ENCODE measurements around the gene ARL15.

Gene ARL15

DNA sequence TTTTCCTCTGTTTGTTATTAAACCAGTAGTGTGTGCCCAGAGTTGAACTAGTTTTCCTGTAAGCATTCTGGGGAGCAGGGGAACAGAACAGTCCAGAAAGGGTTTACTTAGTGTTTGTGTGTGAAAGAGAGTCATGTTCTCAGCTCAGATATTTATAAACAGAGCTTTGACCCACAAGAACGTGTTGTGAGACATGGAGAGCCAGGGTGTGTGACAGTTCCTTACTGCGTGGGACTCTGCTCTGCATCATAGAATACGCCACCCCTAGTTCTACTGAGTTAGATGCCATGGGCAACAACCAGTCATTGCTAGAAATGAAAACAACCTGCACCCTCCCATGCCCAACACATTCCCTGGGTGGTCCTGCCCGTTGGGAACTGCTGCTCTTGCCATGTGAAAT, 419.2 kb downstream of the ARL15 start:
- DNase-seq (ENCODE audit: low read depth) = no peak
- H3K4me3 ChIP-seq (ENCODE audit: low read depth, low read length) = no peak overlapping the region
- TF ChIP-seq, protein P1, sequence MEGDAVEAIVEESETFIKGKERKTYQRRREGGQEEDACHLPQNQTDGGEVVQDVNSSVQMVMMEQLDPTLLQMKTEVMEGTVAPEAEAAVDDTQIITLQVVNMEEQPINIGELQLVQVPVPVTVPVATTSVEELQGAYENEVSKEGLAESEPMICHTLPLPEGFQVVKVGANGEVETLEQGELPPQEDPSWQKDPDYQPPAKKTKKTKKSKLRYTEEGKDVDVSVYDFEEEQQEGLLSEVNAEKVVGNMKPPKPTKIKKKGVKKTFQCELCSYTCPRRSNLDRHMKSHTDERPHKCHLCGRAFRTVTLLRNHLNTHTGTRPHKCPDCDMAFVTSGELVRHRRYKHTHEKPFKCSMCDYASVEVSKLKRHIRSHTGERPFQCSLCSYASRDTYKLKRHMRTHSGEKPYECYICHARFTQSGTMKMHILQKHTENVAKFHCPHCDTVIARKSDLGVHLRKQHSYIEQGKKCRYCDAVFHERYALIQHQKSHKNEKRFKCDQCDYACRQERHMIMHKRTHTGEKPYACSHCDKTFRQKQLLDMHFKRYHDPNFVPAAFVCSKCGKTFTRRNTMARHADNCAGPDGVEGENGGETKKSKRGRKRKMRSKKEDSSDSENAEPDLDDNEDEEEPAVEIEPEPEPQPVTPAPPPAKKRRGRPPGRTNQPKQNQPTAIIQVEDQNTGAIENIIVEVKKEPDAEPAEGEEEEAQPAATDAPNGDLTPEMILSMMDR (IDR thresholded peaks at IDR 0.05; ENCODE audit: low read depth, low read length) = no peak
- no peak for TF ChIP-seq POLR2A (IDR thresholded peaks at IDR 0.05; ENCODE audit: extremely low read depth, insufficient read length)
- TF ChIP-seq, protein P2, sequence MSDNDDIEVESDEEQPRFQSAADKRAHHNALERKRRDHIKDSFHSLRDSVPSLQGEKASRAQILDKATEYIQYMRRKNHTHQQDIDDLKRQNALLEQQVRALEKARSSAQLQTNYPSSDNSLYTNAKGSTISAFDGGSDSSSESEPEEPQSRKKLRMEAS (IDR thresholded peaks at IDR 0.05; ENCODE audit: low read depth, low read length) = no peak
- no peak for TF ChIP-seq MYC (IDR thresholded peaks at IDR 0.05; ENCODE audit: low read depth, low read length)

DNA sequence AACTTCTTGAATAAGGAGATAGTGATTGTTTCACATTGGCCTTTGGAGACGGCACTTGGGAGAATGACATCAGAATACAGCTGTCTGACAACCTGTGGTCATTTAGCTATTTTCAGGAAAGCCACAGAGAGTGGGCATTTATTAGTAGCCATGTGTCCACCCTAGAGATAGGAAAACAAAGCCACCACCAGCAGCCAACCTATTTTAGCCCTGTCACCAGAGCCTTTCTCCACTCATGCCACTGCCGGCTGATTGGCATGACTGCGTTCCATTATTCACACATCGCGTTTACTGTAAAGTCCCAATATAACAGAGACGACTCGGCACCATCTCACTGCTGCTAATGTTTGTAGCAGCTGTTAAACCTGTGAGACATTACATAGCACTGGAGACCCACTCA, 419.9 kb downstream of the ARL15 start:
- TF ChIP-seq POLR2A (IDR thresholded peaks at IDR 0.05; ENCODE audit: extremely low read depth, insufficient read length) = no peak
- TF ChIP-seq MYC (IDR thresholded peaks at IDR 0.05; ENCODE audit: low read depth, low read length) = no peak
- TF ChIP-seq, protein P1 (IDR thresholded peaks at IDR 0.05; ENCODE audit: low read depth, low read length) = no peak
- TF ChIP-seq, protein P2 (IDR thresholded peaks at IDR 0.05; ENCODE audit: low read depth, low read length) = no peak
- DNase-seq (ENCODE audit: low read depth) = no peak
- no peak overlapping the region for H3K4me3 ChIP-seq (ENCODE audit: low read depth, low read length)

DNA sequence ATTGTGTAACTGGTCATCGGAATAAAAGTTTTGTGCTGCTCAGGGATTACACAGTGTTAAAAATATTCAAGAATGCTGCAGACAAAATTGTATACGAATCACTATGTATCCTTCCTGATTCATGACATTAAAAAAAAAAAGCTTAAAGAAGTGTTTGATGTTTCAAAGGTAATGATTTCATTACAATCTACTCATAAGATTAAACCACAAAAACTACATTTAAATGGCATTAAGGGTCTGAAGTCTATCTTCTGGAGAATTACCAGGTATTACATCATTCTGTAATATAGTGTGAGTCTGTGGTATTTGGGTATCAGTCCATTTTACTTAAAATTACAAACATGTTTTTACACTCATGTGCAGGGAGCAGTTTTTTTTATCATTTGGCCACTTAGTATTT, 425.5 kb downstream of the ARL15 start:
- TF ChIP-seq, protein P2 (IDR thresholded peaks at IDR 0.05; ENCODE audit: low read depth, low read length) = no peak
- H3K4me3 ChIP-seq (ENCODE audit: low read depth, low read length) = no peak overlapping the region
- DNase-seq (ENCODE audit: low read depth) = no peak

DNA sequence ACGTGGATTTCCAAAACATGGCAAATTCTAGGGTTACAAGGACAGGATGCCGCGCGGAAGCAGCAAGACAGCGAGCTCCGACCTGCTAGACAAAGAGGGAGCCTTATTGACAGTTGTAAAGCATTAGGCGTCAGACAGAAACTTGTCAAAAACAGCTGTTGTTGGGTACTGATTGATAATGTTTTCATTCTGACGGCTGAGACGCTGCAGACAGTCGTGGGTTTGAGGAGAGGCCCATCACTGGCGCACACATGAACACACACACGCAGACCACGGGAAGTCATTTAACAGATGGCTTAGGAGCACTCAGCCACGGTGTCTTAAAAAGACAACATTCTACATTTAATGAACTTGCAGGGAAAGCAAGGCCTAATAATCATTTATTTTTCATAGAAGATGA, 426.0 kb downstream of the ARL15 start:
- DNase-seq (ENCODE audit: low read depth) = no peak
- TF ChIP-seq, protein P1 (IDR thresholded peaks at IDR 0.05; ENCODE audit: low read depth, low read length) = no peak
- TF ChIP-seq, protein P2 (IDR thresholded peaks at IDR 0.05; ENCODE audit: low read depth, low read length) = no peak
- TF ChIP-seq MYC (IDR thresholded peaks at IDR 0.05; ENCODE audit: low read depth, low read length) (no peak), POLR2A (IDR thresholded peaks at IDR 0.05; ENCODE audit: extremely low read depth, insufficient read length) (no peak)
- no peak overlapping the region for H3K4me3 ChIP-seq (ENCODE audit: low read depth, low read length)

DNA sequence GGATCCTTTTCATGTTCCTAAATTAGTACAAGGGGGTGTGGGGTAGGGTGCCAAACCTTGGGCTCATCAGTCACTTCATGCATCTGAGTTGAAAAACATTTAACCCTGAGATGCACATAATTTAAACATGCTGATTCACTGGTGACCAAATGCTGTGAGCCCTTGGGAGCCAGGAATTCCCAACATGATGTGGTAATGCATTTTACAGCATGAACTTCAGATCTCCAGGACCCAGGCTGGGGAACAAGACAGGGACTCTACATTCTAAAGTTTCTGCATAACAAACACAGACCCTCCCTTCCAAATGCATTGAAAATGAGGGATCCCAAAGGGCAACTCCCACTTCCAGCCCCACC, 427.7 kb downstream of the ARL15 start:
- TF ChIP-seq POLR2A (IDR thresholded peaks at IDR 0.05; ENCODE audit: extremely low read depth, insufficient read length) (no peak), MYC (IDR thresholded peaks at IDR 0.05; ENCODE audit: low read depth, low read length) (no peak)
- TF ChIP-seq, protein P1 (IDR thresholded peaks at IDR 0.05; ENCODE audit: low read depth, low read length) = no peak
- TF ChIP-seq, protein P2 (IDR thresholded peaks at IDR 0.05; ENCODE audit: low read depth, low read length) = no peak
- H3K4me3 ChIP-seq (ENCODE audit: low read depth, low read length) = no peak overlapping the region

DNA sequence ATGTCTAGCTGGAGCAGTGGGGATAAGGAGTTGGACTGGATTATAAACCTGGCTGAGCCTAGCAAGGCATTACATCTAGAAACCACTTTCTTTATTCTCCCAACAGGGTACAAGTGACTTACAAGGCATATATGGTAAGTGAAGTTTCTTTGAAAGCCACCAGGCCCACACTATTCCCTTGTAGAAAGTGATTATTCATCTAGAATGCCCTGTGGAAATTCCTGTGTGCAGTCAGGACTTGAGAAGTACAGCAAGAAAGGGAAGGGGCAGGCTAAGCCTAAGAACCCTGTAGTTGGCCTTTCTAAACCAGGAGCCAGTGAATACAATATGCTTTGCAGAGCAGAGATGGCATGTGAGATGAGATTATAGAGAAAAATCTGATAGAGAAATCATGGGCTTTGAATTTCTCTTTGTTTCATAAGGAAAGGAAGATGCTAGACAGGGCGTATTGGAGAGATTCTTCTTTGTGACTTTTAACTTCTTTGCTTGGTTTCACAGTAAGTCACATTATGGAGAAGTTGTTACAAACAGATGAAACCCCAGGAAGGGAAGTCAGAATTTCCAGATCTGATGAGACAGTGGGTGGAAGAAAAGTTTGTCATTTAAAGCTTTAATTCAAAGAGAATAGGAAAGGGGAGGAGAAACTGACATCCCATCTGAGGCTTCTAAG, 428.2 kb downstream of the ARL15 start:
- no peak overlapping the region for H3K4me3 ChIP-seq (ENCODE audit: low read depth, low read length)
- no peak for TF ChIP-seq MYC (IDR thresholded peaks at IDR 0.05; ENCODE audit: low read depth, low read length)
- TF ChIP-seq, protein P1 (IDR thresholded peaks at IDR 0.05; ENCODE audit: low read depth, low read length) = no peak
- DNase-seq (ENCODE audit: low read depth) = no peak

More for the DNA sequence above, 427.7 kb downstream of the ARL15 start:
- no peak for DNase-seq (ENCODE audit: low read depth)
